HEK293T (cell line): Measurements from ENCODE around the gene HS6ST2.

Source experiments
- ARNT ChIP-seq: fragments of 450-650 bp; IDR thresholded peaks from 2 replicates; pipeline ENCODE4 v1.6.1; 2017; ENCODE audit warnings: mild to moderate bottlenecking
- FOXA1 ChIP-seq: fragments of 450-650 bp; IDR thresholded peaks from 2 replicates; pipeline ENCODE4 v1.6.1; 2016; ENCODE audit warnings: mild to moderate bottlenecking
- FOXK2 ChIP-seq: fragments of 450-650 bp; IDR thresholded peaks from 2 replicates; pipeline ENCODE4 v1.6.1; 2016; ENCODE audit warnings: mild to moderate bottlenecking
- TARDBP ChIP-seq: fragments of 450-650 bp; IDR thresholded peaks from 2 replicates; pipeline ENCODE4 v1.6.1; 2016
- ZNF384 ChIP-seq: fragments of 450-650 bp; IDR thresholded peaks from 2 replicates; pipeline ENCODE4 v1.6.1; 2016

DNA sequence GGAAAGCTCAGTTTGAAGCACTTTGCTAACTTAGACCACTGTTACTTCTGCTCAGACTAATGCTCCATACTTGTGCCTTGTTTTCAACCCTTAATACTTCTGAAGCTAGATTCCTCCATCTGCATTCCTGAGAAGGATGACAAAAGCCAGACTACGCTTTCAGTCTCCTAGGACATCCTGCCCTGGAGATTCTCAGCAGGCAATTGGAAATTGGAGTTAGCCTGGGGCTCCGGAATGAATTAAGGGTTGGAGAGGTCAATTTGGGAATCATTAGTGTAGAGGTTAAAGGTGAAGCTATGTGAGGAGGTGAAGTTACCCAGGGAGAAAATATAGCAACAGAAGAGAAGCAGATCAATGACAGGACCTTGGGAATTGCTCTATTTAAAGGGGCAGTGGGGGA is 253.7 kb downstream of the HS6ST2 start:
- TF ChIP-seq ZNF384 (no peak), ARNT (no peak), TARDBP (no peak), FOXA1 (no peak), FOXK2 (no peak)
